Upper lobe of right lung (tissue), 1 donor: Measurements from ENCODE around the gene ZHX3. TPM values are rescaled to one million over a fixed set of nuclear protein-coding genes. Genes with fewer than 3 reads are reported as not detected.

Source experiments
- ATAC-seq: fragments of 200-7000 bp; cut with Tn5 transposase; one replicate; pipeline ENCODE4 v1.9.1; 2020; ENCODE audit warnings: mild to moderate bottlenecking, moderate library complexity
- DNase-seq: peaks from one replicate; pipeline ENCODE4 v3.0.0-alpha.2; 2020
- H3K27ac ChIP-seq: fragments of 200-600 bp; one replicate; pipeline ENCODE4 v1.8.0; 2022
- H3K27me3 ChIP-seq: fragments of 200-600 bp; one replicate; pipeline ENCODE4 v1.8.0; 2022; ENCODE audit warnings: mild to moderate bottlenecking
- H3K36me3 ChIP-seq: fragments of 200-600 bp; one replicate; pipeline ENCODE4 v1.8.0; 2022
- H3K4me1 ChIP-seq: fragments of 200-600 bp; one replicate; pipeline ENCODE4 v1.8.0; 2022
- H3K4me3 ChIP-seq: fragments of 200-600 bp; one replicate; pipeline ENCODE4 v1.8.0; 2022; ENCODE audit warnings: mild to moderate bottlenecking
- H3K9me3 ChIP-seq: fragments of 200-600 bp; one replicate; pipeline ENCODE4 v1.8.0; 2022
- CTCF ChIP-seq: fragments of 200-600 bp; IDR thresholded peaks from one replicate; pipeline ENCODE4 v1.8.0; 2022; ENCODE audit warnings: antibody characterized with exemption
- intact Hi-C: fragments of 100-400 bp; cut with DNase I; formaldehyde crosslinking; loops from one replicate; pipeline ENCODE4 v1.11.0; 2022
- total RNA-seq: library from RNA; stranded (reverse); fragmentation: NEBNext Ultra II Directional; extraction: Animal tissue kit (Norgen Biotek cat#: 25700); gene quantifications from one replicate; pipeline ENCODE4 v1.2.1, GENCODE V29; 2021
- donor health status: DM: no; HTN: yes; CAD: no; lungs with severe emphysema.

The ZHX3 gene
- total RNA-seq, 1 donor from 2014 or later, result 45.3 TPM

DNA sequence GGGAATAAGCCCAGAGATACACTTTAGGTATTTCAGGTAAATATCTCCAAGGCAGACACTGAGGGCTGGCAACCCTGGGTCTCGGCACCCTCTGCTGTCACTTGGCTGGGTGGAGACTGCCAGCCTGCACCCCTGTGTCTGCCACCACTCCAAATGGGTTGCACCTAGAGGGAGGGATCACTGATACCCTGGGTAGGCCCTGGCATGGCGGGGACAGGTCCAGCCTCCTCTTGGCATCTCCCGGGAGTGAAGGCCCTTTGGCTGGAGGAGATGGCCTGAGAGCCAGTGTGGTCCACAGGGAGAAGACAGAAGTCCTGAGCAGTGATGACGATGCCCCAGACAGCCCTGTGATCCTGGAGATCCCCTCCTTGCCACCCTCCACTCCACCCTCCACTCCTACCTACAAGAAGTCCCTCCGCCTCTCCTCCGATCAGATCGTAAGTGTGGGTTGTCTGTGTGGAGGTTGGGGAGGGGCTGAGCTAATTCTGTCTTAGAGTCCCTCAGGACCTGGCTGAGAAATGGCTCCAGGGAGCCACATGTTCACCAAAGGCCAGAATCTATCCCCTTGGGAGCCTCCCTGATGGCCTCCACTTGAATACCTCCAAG is 38.2 kb upstream of the ZHX3 start:
- Histone ChIP-seq H3K36me3 (no peaks in the 10 kb centered on the region), H3K9me3 (no peaks in the 10 kb centered on the region), H3K27me3 (no peaks in the 10 kb centered on the region), H3K27ac (no peak overlapping the region), H3K4me3 (no peak overlapping the region), H3K4me1 (no peaks in the 10 kb centered on the region)
- no peak for TF ChIP-seq CTCF
- ATAC-seq, result no peak
- no peak for DNase-seq
- intact Hi-C loops, result no loop called here

GRCh38 chr20:41355192-41355591 is 37.7 kb upstream of the ZHX3 start:
- intact Hi-C loops, result no loop called here
- Histone ChIP-seq H3K4me3 (no peak overlapping the region), H3K27ac (no peak overlapping the region), H3K4me1 (no peaks in the 10 kb centered on the region), H3K36me3 (no peaks in the 10 kb centered on the region), H3K9me3 (no peaks in the 10 kb centered on the region), H3K27me3 (no peaks in the 10 kb centered on the region)
- ATAC-seq, result no peak
- TF ChIP-seq CTCF, result no peak
- no peak for DNase-seq

GRCh38 chr20:41353530-41353929 is 36.0 kb upstream of the ZHX3 start:
- ATAC-seq, result no peak
- Histone ChIP-seq H3K27me3 (no peaks in the 10 kb centered on the region), H3K4me3 (no peak overlapping the region), H3K4me1 (no peaks in the 10 kb centered on the region), H3K36me3 (no peaks in the 10 kb centered on the region), H3K27ac (no peak overlapping the region), H3K9me3 (no peaks in the 10 kb centered on the region)
- no peak for TF ChIP-seq CTCF
- intact Hi-C loops, result no loop called here
- DNase-seq, result no peak

DNA sequence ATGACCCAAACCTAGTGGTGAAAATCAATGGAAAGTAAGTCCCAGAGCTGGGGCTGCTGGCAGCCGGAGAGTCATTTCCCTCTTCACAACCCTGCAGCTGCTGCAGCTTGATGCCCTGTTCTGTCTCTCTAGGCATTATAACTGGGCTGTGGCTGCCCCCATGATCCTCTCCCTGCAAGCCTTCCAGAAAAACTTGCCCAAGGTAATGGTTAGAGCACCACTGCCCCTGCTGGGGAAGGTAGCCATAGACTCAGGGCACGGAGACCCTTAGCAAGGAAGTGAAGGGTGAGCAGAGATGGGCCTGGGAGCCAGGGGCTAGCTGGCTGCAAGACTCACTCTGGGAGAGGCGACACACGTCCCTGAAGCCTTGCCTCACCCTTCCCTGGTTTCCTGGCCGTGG is 35.1 kb upstream of the ZHX3 start:
- H3K9me3 ChIP-seq, result no peaks in the 10 kb centered on the region
- no peak for DNase-seq
- TF ChIP-seq CTCF, result no peak
- H3K36me3 ChIP-seq, result no peaks in the 10 kb centered on the region
- H3K27me3 ChIP-seq, result no peaks in the 10 kb centered on the region
- no peaks in the 10 kb centered on the region for H3K4me1 ChIP-seq
- H3K4me3 ChIP-seq, result no peak overlapping the region
- intact Hi-C loops, result no loop called here
- ATAC-seq, result no peak
- H3K27ac ChIP-seq, result no peak overlapping the region

GRCh38 chr20:41352106-41352505 is 34.6 kb upstream of the ZHX3 start:
- DNase-seq (no peak), ATAC-seq (no peak)
- Histone ChIP-seq H3K27me3 (no peaks in the 10 kb centered on the region), H3K4me3 (no peak overlapping the region), H3K9me3 (no peaks in the 10 kb centered on the region), H3K4me1 (no peaks in the 10 kb centered on the region), H3K36me3 (no peaks in the 10 kb centered on the region), H3K27ac (no peak overlapping the region)
- intact Hi-C loops, result no loop called here
- TF ChIP-seq CTCF, result no peak

DNA sequence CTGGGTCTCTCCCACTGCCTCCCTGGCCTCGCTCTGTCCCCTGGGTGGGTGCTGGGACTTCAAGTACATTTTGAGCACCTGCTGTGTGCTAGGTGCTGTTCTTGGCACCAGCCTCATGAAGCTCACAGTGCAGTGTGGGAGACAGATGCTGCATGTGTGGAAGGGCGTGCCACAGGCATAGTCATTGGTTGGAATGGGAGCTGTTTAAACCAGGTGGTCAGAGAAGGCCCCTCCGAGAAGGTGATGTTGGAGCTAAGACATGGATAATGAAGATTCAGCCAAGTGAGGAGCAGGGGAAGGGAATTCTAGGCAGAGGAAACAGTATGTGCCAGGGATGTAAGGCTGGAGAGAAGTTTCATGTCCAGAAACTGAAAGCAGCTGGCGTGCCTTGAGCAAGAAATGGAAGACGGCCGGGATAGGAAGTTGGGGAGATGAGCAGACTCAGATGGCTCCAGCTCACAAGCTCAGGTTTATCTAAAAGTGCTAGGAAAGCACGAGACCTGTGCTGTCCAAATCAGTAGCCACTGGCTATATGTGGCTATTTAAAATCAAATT is 33.0 kb upstream of the ZHX3 start:
- ATAC-seq, result no peak

More for the DNA sequence above, 33.0 kb upstream of the ZHX3 start:
- TF ChIP-seq CTCF, result no peak
- no peak for DNase-seq
- Histone ChIP-seq H3K27me3 (no peaks in the 10 kb centered on the region), H3K9me3 (no peaks in the 10 kb centered on the region), H3K36me3 (no peaks in the 10 kb centered on the region), H3K4me3 (no peak overlapping the region), H3K27ac (no peak overlapping the region), H3K4me1 (no peaks in the 10 kb centered on the region)
- intact Hi-C loops, result no loop called here
